BJ (cell line): Measurements from ENCODE around the gene METTL14. TPM values are rescaled to one million over a fixed set of nuclear protein-coding genes. Genes with fewer than 3 reads are reported as not detected.
A peak's percentile ranks its signal among the peaks of the same experiment; 100 is the strongest.

Source experiments
- CTCF ChIA-PET: fragments of 350-600 bp; formaldehyde crosslinking; extraction: SDS; loops from one replicate; lab custom pipeline; 2021; ENCODE audit warnings: antibody characterized with exemption, inconsistent platforms; lab: Yijun Ruan, JAX
- POLR2A ChIA-PET: fragments of 300-600 bp; sonication (Branson Sonifier 250); formaldehyde crosslinking; extraction: SDS; loops from one replicate; lab custom pipeline; 2021; ENCODE audit warnings: antibody characterized with exemption; lab: Charles Lee
- DNase-seq: peaks from one replicate; pipeline ENCODE4 v3.0.0-alpha.2; 2011; ENCODE audit warnings: low read depth
- H3K27me3 ChIP-seq: 2 replicates; pipeline ENCODE4 v1.6.0; 2011; ENCODE audit warnings: low read length; ENCODE audit not compliant: control insufficient read depth, insufficient read depth
- H3K36me3 ChIP-seq: 2 replicates; pipeline ENCODE4 v1.5.1; 2011; ENCODE audit warnings: low read length; ENCODE audit not compliant: control insufficient read depth, insufficient read depth
- H3K4me3 ChIP-seq: 2 replicates; pipeline ENCODE4 v1.5.1; 2011; ENCODE audit warnings: low read depth, mild to moderate bottlenecking, control low read depth, low read length
- polyA plus RNA-seq: library from polyadenylated mRNA; depleted of rRNA; stranded (reverse); fragments of >200 nt; gene quantifications from 2 replicates; pipeline ENCODE4 v1.2.3, GENCODE V29; 2011
- TF ChIP-seq, protein P1 (sequence below): IDR thresholded peaks from 2 replicates; pipeline ENCODE4 v1.5.1; 2011; ENCODE audit warnings: low read depth, mild to moderate bottlenecking, control low read depth, inconsistent platforms, low read length, moderate library complexity; ENCODE audit not compliant: insufficient read depth

The METTL14 gene
- polyA plus RNA-seq, 1 experiment = 10.2 TPM

DNA sequence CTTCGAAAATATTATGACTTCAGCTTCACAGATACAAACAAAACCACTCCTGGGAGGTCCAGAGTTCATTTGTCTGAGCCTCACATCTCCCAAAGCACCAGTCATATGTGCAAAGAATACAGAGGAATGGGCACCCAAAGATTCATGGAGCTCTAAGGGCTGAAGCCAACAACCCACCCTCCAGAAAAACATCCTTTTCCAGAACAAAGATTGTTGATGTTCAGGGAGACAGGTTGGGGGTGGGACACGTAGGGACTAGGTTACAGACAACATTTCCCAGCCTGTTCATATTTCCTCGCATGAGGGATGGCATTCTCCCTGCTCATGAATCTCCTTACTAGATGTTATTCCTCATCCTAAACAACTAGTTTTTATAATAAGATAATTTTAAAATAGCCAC, 71.2 kb downstream of the METTL14 start:
- TF ChIP-seq, protein P1, sequence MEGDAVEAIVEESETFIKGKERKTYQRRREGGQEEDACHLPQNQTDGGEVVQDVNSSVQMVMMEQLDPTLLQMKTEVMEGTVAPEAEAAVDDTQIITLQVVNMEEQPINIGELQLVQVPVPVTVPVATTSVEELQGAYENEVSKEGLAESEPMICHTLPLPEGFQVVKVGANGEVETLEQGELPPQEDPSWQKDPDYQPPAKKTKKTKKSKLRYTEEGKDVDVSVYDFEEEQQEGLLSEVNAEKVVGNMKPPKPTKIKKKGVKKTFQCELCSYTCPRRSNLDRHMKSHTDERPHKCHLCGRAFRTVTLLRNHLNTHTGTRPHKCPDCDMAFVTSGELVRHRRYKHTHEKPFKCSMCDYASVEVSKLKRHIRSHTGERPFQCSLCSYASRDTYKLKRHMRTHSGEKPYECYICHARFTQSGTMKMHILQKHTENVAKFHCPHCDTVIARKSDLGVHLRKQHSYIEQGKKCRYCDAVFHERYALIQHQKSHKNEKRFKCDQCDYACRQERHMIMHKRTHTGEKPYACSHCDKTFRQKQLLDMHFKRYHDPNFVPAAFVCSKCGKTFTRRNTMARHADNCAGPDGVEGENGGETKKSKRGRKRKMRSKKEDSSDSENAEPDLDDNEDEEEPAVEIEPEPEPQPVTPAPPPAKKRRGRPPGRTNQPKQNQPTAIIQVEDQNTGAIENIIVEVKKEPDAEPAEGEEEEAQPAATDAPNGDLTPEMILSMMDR = no peak
- H3K4me3 ChIP-seq = no peak overlapping the region
- ChIA-PET CTCF (interaction anchor here (0.8 to 2.4 kb wide), 4 partner anchors 9 to 17 kb away, joined by 3 to 11 read pairs (median 3); no protein-coding TSS in a partner anchor), POLR2A (no interaction called here)
- H3K27me3 ChIP-seq = no peaks in the 10 kb centered on the region
- peaks cover 2% of the 10 kb centered on the region; the same call in 1 of the 2 replicates for H3K36me3 ChIP-seq
- DNase-seq = no peak

DNA sequence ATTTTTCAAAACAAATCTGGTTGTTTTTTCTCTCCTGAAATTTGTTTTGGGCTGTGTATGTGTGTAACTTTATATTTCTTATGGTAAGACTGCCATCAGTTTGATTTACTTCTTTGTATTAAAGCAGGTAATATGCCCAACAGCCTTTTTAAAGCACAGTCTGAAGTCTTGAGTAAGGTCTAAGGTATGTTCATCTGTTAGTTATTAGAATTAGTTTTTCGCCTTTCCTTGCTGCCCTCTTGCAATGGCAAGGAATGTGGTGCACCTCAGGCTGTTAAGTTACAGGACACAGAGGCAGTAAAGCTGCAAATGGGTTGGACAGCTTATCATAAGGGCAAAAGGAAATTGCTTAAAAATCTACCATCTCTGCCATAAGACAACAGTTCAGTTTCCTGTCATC, 71.8 kb downstream of the METTL14 start:
- CTCF ChIA-PET = interaction anchor here (0.8 to 2.4 kb wide), 3 partner anchors 14 to 18 kb away, joined by 3 to 11 read pairs (median 3); no protein-coding TSS in a partner anchor
- no peak for DNase-seq
- POLR2A ChIA-PET = no interaction called here

DNA sequence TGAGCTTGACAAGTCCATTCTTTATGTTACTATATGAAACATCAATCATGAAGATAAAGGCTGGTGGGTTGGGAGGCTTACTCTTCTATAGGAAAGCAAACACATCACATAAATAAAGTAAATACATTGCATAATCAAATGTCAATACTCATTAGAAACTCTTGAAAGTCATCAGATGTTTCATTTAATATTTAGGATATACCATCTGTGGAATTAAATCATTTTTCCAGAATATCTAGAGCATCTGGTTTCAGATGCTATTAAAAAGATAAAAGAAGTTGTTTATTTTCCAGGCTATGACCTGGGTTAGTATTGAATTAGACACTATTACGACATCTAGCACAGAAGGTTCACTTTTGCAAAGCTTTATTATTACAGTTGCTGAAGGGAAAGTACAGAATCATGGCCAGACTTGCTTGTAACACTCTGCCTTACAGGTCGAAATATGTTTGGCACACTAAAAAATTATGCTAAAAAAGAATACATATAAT, 72.6 kb downstream of the METTL14 start:
- H3K27me3 ChIP-seq = no peaks in the 10 kb centered on the region
- DNase-seq = peak; percentile 43
- CTCF ChIA-PET = interaction anchor here (1.5 kb wide), 1 partner anchor 18 kb away, joined by 3 read pairs; no protein-coding TSS in a partner anchor
- H3K4me3 ChIP-seq = no peak overlapping the region
- TF ChIP-seq, protein P1 = no peak
- POLR2A ChIA-PET = no interaction called here
- H3K36me3 ChIP-seq = peaks cover 3% of the 10 kb centered on the region

More for the DNA sequence above, 71.8 kb downstream of the METTL14 start:
- H3K4me3 ChIP-seq = no peak overlapping the region
- H3K36me3 ChIP-seq = peaks cover 2% of the 10 kb centered on the region; the same call in 1 of the 2 replicates
- TF ChIP-seq, protein P1 = no peak
- H3K27me3 ChIP-seq = no peaks in the 10 kb centered on the region

DNA sequence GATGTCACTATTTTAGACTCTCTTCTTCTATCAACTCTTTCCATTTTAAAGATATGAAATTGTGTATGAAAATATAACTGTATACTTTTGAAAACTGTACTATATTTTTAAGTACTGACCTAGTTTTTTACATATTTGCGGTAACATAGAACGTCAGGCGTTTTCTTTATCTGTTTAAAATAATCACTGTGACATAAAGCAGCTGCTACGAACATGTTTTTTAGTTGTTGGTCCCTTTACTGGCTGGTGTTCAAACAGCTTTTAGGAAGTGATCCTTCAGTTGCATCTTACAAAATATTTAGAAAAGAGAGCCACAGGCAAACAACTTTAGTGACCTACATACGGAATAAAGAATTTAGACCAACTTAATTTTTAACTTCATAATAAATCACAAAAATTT, 73.1 kb downstream of the METTL14 start:
- no peak for DNase-seq
- CTCF ChIA-PET = interaction anchor here (1.5 kb wide), 1 partner anchor 19 kb away, joined by 3 read pairs; no protein-coding TSS in a partner anchor
- TF ChIP-seq, protein P1 = no peak
- H3K4me3 ChIP-seq = no peak overlapping the region
- H3K27me3 ChIP-seq = no peaks in the 10 kb centered on the region
- peaks cover 3% of the 10 kb centered on the region for H3K36me3 ChIP-seq
- POLR2A ChIA-PET = no interaction called here

DNA sequence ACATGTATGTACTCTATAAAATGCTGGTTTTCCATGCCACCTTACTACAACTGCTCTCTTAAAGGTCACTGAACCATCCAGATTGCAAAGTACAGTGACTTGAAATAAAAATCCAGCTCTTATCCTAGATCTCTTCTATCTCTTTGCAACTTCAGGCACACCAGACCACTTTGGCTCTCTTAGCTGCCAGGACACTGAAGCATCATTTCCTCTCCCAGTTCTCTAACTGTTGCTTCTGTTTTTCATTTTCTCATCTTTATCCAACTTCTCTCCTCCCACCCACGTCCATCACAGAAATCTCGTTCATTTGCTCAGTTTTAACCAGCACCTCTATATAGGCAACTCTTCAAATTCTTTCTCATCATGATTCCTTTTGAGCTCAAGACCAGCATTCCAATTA, 74.3 kb downstream of the METTL14 start:
- TF ChIP-seq, protein P1 = no peak
- CTCF ChIA-PET = interaction anchor here (1.2 to 1.4 kb wide), 3 partner anchors 12 to 229 kb away, joined by 3 to 7 read pairs (median 3); no protein-coding TSS in a partner anchor
- Histone ChIP-seq H3K4me3 (no peak overlapping the region), H3K27me3 (no peaks in the 10 kb centered on the region), H3K36me3 (peaks cover 5% of the 10 kb centered on the region)
- no peak for DNase-seq
- POLR2A ChIA-PET = no interaction called here
